ENCODE results near the gene KANSL1.

DNA sequence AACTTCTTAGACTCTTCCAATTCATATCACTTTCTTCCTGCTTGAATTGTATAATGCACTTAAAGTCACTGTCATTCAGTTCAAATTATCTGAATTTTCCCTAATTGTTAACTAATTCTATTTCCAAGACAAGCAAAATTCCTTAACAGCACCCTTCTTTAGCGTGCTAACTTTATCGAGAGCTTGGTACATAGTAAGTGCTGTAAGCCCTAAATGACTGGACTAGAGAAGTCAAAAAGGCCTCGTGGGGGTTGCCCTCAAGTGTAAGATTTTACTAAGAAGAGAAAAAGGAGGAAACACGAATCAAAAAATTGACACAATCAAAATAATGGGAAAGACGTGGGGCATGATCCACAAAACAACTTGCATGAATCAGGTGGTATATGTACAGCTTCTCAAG lies 11.3 kb downstream of the KANSL1 start:
- TF ChIP-seq, protein P1, sequence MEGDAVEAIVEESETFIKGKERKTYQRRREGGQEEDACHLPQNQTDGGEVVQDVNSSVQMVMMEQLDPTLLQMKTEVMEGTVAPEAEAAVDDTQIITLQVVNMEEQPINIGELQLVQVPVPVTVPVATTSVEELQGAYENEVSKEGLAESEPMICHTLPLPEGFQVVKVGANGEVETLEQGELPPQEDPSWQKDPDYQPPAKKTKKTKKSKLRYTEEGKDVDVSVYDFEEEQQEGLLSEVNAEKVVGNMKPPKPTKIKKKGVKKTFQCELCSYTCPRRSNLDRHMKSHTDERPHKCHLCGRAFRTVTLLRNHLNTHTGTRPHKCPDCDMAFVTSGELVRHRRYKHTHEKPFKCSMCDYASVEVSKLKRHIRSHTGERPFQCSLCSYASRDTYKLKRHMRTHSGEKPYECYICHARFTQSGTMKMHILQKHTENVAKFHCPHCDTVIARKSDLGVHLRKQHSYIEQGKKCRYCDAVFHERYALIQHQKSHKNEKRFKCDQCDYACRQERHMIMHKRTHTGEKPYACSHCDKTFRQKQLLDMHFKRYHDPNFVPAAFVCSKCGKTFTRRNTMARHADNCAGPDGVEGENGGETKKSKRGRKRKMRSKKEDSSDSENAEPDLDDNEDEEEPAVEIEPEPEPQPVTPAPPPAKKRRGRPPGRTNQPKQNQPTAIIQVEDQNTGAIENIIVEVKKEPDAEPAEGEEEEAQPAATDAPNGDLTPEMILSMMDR (conservative IDR thresholded peaks at IDR 0.05 in 1 of 2, IDR thresholded peaks at IDR 0.05 in 1 of 2; ENCODE audit: extremely low read depth in 1 of 2, insufficient read depth in 1 of 2, low read depth in 1 of 2, low read length in 2 of 2) = no peak
- no peak for TF ChIP-seq EZH2 (IDR thresholded peaks at IDR 0.05; ENCODE audit: borderline replicate concordance, low read length)
